Activated T-cell treated with anti-CD3 and anti-CD28 coated beads for 1 hour (primary cell): ENCODE data around the gene KIAA0232.

Source experiments
- DNase-seq: peaks from one replicate; pipeline ENCODE4 v3.0.0-alpha.2; 2020; ENCODE audit warnings: low read depth

Gene KIAA0232

DNA sequence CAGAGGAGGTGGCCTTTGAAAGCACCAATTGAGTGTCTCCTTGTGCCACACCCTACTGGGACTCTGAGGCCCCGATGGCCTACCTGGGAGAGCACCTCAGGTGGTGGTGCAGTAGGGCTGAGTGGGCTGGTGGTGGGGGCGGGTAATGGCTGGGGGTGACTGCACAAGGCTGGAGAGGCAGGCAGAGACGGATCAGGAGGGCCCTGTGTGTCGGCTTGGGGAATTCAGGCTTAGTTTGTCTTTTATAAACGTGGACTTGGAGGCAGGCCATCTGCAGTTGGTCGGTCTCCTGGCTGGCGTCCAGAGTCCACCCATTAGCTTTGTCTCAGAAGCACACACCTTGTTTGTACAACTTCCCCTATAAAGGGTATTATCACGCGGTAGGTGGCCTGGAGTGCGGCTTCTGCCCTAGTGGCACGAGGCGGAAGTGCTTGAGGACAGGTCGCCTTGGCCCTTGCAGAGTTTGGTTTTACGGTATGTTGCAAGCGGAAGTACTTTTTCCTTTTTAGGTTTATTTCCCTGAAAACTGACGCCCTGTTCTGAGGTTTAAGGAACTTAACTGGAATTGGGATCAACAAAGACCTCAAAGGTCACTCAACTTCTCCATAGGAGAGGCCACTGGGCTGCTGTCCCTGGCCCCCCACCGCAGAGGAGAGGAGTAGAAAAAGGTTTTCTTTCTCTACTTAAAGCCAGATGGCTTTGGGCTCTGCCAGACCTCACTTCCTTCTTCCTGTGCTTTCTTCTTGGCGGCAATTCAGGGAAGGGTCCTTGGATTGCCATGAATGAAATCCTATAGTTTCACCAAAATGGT lies 135.1 kb downstream of the KIAA0232 start:
- DNase-seq: no peak

DNA sequence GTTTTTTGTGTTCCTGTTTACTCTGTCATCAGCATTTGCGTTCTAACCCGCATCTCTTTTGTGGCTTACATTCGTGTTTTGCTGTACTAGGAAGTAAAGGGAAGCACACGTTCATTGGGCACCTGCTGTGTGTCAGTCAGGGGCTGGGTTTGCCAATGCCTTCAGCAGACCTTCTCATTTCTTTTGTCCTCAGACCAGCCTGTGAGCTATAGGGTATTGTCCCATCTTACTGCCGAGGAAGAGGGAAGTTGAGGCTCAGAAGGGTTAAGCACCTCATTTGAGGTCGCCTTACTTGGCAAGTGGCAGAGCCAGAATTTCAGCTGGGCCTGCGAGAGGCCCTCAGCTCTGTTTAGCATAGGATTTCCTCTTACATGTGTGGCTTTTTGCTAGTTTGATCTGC lies 135.8 kb downstream of the KIAA0232 start:
- no peak for DNase-seq

DNA sequence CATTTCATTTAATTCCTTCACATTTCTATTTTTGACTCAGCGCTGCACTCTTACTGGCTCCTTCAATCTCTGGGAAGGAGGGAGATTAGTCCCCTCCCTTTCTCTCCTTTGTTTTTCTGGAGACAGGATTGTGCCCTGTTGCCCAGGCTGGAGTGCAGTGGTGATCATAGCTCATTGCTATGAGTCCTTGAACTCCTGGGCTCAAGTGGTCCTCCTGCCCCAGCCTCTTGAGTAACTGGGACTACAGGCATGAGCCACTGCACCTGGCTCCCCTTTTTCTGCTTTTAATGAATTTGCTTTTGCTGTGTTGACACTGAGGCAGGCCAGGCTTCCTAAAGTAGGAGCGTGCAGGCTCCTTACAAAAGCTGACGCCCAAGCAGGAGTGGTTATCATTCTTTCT lies 137.6 kb downstream of the KIAA0232 start:
- no peak for DNase-seq

DNA sequence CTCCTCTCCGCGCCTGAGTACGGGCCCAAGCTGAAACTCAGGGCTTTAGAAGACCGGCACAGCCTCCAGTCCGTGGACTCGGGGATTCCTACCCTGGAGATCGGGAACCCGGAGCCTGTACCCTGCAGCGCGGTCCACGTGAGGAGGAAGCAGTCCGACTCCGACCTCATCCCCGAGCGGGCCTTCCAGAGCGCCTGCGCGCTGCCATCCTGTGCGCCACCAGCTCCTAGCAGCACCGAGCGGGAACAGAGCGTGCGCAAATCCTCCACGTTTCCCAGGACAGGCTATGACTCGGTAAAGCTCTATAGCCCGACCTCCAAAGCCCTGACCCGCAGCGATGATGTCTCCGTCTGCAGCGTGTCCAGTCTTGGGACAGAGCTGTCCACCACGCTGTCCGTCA lies 141.0 kb downstream of the KIAA0232 start:
- DNase-seq: no peak

DNA sequence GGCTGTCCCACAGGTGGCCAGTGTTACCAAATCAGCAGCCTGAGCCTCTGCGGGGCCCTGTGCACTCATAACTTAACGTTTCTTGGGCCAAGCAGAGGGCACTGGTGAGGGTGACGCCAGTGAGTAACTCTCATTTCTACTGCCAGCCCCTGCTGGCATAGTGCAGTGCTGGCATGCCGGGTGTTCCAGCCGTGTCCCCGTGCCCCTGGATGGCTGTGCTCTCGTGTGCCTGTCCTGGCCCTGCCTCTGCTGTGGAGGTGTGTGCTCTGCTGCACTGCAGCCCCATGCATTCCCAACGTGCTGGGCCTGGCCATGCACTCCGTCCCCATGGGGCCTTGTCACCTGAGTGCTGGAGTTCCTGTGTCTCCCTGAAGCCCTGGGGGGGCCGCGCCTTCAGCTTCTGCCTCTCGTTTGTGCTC lies 141.8 kb downstream of the KIAA0232 start:
- DNase-seq: no peak

DNA sequence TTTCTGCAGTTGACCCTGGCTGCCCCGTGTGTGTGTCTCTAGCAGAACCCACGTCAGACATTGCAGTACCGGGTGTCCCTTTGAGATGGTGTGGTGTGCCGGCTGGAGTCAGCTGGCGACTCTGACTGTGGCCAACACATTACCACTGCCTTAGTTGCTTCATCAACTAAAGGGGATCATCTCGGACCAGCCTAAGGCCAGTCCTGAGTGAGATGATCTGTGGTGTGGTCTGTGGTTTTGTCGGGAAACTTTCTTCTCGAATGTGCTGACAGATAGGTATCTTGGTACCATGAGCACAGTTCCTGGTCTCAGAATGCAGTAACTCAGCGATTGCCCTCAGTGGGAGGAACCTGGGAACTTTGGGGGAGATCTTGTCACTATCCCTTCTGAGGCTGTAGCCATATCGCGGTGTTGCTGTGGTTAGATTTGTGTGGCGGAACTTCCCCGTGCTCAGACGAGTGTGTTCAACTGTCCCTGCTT lies 142.9 kb downstream of the KIAA0232 start:
- DNase-seq: no peak

DNA sequence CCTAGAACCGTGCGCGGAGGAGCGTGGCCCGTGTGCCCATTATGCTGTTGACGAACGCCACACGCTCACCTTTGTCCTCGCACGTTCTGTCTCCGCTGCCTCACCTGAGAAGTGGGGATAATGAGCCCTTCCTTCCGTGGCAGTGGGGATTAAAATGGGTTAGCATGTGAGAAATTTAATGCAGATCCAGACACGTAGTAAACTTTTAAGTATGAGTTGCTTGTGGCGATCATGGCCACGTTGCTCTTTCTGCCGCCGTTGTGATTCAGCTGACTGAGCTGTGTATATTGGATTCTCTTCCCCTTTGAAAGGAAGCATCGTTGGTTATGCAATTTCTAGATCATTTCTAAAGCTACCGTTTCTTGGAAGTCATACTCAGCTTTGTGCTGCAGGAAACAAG lies 143.6 kb downstream of the KIAA0232 start:
- DNase-seq: no peak

DNA sequence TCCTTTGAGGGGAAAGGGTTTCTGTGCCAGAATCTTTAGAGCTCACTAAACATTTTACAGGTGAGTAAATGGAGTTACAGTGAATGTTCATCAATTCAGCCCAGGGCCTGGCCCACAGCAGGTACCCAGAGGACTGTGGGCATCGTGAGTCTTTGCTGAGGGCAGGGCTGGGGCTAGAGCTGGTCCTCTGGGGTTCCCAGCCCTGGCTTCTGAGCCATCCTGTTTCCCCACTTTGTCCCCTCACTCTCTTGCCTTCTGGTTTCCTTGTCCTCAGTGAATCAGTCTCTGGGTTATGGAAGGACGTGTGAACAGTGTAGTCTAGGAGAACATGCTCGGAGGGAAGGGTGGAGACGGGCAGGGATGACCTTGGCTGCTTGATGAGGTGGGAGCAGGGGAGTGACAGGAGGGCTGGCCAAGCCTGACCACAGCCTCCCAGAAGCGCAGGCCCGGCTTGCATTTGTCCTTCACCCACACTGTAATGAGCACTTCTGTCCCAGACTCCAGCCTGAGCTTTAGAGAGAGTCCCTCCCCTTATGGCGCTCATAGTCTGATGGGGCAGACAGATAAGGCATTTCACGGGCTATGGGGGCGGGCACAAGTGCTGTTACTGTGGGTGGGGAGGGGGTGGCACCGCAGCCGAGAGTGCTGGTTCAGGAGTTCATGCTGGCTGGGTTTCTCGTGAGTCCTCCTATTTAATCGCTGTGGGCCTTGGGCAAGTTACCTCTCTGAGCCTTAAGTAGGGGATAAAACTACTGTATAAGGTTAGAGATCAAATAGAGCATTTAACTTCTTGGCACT lies 144.4 kb downstream of the KIAA0232 start:
- peak; percentile 55 for DNase-seq

DNA sequence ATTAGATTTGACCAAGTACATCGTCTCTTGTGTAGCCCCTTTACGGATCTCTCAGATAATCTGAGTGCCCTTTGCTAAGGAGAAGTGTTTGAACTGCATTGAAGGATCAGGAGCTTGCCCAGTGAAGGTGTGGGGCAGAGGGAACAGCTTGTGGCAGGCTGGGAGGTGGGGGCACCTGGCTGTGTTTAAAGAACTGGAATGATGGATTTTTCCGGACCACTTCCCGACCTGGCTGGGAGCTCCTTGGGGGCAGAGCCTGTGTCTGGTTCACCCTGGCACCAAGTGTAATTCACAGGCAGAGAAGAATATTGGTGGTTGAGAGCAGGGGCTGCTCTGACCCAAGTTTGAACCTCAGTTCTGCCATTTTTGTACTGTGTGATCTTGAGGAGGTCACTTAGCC lies 145.6 kb downstream of the KIAA0232 start:
- no peak for DNase-seq

DNA sequence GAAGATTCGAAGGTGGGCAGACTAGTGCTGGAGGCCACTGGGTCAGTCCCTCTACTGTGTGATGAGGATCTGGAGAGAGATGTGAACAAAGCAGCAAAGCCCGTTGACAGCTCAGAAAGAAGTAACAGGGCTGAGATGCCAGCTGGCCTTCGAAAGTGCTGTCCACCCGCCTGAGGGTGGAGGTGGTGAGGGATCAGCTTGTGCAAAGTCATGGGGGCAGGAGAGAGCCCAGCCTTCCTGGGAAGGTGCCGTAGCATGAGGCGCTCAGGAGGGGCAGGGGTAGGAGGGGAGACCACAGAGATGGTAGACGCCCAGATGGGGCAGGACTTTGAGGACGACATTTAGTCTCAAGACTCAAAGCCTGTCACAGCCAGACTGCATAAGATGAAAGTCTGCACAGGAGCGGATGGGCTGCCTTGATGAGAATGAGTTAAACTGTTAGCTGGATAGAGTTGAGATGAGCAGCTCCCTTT lies 146.8 kb downstream of the KIAA0232 start:
- no peak for DNase-seq

DNA sequence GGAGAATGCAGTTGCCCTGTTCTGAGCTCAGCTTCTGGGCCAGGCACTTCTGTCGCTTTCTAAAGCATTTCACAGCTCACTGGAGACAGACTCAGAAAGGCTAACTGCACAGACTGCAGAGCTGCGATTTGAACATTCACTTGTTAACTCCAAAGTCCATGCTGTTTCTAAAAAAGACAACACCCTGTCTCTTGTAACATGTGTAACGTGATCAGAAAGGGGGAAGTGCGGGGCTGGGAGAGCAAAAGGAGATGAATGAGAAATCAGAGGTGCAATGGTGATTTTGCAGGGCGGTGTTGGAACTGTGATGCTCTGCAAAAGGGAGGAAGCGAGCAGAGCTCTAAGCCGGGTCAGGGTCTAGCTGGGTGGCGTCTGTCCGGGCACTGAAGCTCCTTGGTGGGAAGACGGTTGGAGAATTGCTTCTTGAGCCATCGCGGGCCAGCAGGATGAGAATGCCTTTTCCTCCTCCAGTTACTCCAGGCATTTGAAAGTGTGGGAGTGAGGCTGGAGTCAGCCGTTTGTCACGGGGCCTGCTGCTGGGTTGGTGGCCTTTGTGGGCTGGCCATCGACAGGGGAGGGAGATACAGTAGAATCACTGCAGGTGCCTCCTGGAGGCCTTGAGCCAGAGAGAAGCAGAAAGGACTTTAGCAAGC lies 147.4 kb downstream of the KIAA0232 start:
- no peak for DNase-seq

DNA sequence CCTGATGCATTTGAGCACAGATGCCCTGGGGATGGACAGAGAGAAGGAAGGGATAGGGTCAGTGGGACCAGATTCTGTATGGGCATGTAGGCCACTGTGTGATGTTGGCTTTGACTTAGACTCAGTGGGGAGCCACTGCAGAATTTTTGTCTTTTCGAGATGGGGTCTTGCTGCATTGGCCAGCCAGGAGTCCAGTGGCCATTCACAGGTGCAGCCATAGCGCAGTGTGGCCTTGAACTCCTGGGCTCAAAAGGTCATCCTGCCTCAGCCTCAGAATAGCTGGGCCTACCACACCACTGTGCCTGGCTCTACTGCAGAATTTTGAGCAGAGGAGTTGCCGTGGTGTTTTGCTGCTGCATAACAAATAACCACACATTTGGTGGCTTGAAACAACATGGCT lies 149.9 kb downstream of the KIAA0232 start:
- no peak for DNase-seq

DNA sequence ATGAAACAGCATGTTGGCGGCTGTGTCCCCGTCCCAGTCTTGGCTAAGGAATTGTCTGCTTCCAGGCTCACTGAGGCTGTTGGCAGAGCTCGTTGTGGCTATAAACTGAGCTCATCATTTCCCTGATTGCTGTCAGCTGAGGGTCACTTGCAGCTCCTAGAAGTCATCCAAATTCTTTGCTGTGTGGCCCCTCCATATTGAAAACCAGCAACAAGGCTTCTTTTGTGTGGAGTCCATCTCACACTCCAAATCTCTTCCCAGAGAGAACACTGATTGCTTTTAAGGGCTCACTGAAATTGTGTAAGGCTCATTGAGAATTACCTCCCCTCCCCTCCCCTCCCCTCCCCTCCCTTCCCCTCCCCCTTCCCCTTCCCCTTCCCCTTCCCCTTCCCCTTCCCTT lies 150.4 kb downstream of the KIAA0232 start:
- DNase-seq: no peak
